ENCODE results near the gene CARMIL1. TPM values are rescaled to one million over a fixed set of nuclear protein-coding genes. Genes with fewer than 3 reads are reported as not detected.

Gene CARMIL1
- total and polyA plus RNA-seq, 2 of the 8 experiments (the other 6 are each of a cell fraction or from before 2014, with no cell fraction given) = 20.3 to 40.4 TPM

DNA sequence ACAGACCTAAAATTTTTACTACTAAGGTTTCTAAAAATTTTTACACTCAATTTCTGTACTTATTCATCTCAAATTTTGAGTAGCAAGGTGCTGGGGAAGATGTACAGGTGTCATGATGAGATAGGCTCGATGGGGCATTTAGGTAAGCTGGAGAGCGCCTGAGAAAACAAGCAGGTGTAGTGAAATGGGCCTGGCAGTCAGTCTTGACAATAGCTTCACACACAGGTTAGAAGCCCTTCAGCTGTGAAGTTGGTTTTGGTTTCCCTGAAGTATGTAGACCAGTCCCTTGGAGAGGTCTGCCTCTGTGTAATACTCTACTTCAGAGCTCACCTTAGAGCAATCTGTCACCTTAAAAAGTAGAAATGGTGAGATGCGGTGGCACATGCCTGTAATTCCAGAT lies 228.9 kb downstream of the CARMIL1 start:
- Histone ChIP-seq H2AK5ac (ENCODE audit: low read depth, low read length) (no peak overlapping the region), H4K8ac (ENCODE audit: extremely low read depth, insufficient read depth, low read length) (no peak overlapping the region), H2BK5ac (ENCODE audit: low read depth, low read length) (no peak overlapping the region), H3K23ac (ENCODE audit: insufficient read length) (no peak overlapping the region), H3K14ac (ENCODE audit: insufficient read length) (no peak overlapping the region), H3K23me2 (ENCODE audit: low read depth, low read length) (no peaks in the 10 kb centered on the region), H3K27me3 (replicated peaks in 1 of 4; ENCODE audit: control insufficient read depth in 3 of 4, extremely low read depth in 1 of 4, insufficient read depth in 3 of 4, low read length in 3 of 4) (no peaks in the 10 kb centered on the region), H3K36me3 (ENCODE audit: control insufficient read depth in 2 of 4, insufficient read depth in 4 of 4, low read length in 3 of 4) (no peaks in the 10 kb centered on the region), H3K79me1 (ENCODE audit: low read depth, low read length) (no peaks in the 10 kb centered on the region), H4K5ac (ENCODE audit: insufficient read length, low read depth, low read length) (no peak overlapping the region), H4K91ac (replicated peaks; ENCODE audit: insufficient read length, low read length) (no peak overlapping the region), H3K4ac (replicated peaks; ENCODE audit: insufficient read length, low read depth, low read length) (no peak overlapping the region), H2BK12ac (ENCODE audit: low read depth, low read length) (no peak overlapping the region), H3K27ac (ENCODE audit: low read depth, low read length) (no peak overlapping the region), H3K79me2 (ENCODE audit: control insufficient read depth in 1 of 2, insufficient read depth in 2 of 2, low read length in 2 of 2) (no peaks in the 10 kb centered on the region), H2BK15ac (ENCODE audit: low read length) (no peak overlapping the region), H2AFZ (ENCODE audit: low read length) (no peak overlapping the region), H3K18ac (ENCODE audit: extremely low read depth, low read length) (no peak overlapping the region), H3K4me3 (ENCODE audit: extremely low read depth in 1 of 4, insufficient read depth in 2 of 4, low read depth in 3 of 4, low read length in 4 of 4) (no peak overlapping the region), H4K20me1 (replicated peaks in 1 of 2; ENCODE audit: control insufficient read depth in 1 of 2, insufficient read depth in 2 of 2, low read length in 2 of 2) (peaks cover 0 to 2% of the 10 kb centered on the region in 2 experiments), H3K4me1 (replicated peaks in 1 of 4; ENCODE audit: control insufficient read depth in 3 of 4, insufficient read depth in 4 of 4, low read length in 3 of 4) (no peaks in the 10 kb centered on the region), H2BK20ac (ENCODE audit: low read length) (no peak overlapping the region), H3K56ac (replicated peaks; ENCODE audit: insufficient read length, low read depth, low read length) (no peak overlapping the region), H3K9me3 (ENCODE audit: insufficient read depth in 2 of 2, low read depth in 1 of 2, low read length in 1 of 2) (no peaks in the 10 kb centered on the region), H3K4me2 (ENCODE audit: insufficient read depth in 1 of 2, low read depth in 2 of 2, low read length in 2 of 2) (no peak overlapping the region), H3K9ac (replicated peaks in 1 of 4; ENCODE audit: extremely low read depth in 1 of 4, low read depth in 3 of 4, low read length in 3 of 4) (no peak overlapping the region), H2BK120ac (replicated peaks; ENCODE audit: low read depth, low read length) (no peak overlapping the region)
- CTCF ChIA-PET (ENCODE audit: partially characterized antibody) = interaction anchor here (1.1 kb wide), 1 partner anchor 285 kb away, joined by 5 read pairs; no protein-coding TSS in a partner anchor
- DNase-seq (ENCODE audit: low read depth in 1 of 2, low spot score in 2 of 2) (no peak), FAIRE-seq (no peak)
- POLR2A ChIA-PET (ENCODE audit: partially characterized antibody) = no interaction called here
- WGBS, 2 experiments (ENCODE audit: extremely low coverage in 1 of 2, insufficient coverage in 1 of 2, insufficient read length in 1 of 2, insufficient replicate concordance in 2 of 2, low coverage in 1 of 2, low lambda C conversion rate in 2 of 2, missing lambda C conversion rate in 1 of 2) = 61% methylated on average over 3 of the region's 3 CpGs; no CpG with 5 or more reads in 1 of the 2 experiments
- TF ChIP-seq HDAC6 (IDR thresholded peaks at IDR 0.05; ENCODE audit: low read depth, low read length) (no peak), TAF1 (IDR thresholded peaks at IDR 0.05; ENCODE audit: low read depth, low read length) (no peak), GTF2F1 (IDR thresholded peaks at IDR 0.05; ENCODE audit: borderline replicate concordance, low read depth, low read length) (no peak), HDAC2 (IDR thresholded peaks at IDR 0.05; ENCODE audit: borderline replicate concordance in 1 of 2, low read depth in 2 of 2, low read length in 2 of 2) (no peak), EZH2 (IDR thresholded peaks at IDR 0.05; ENCODE audit: low read depth, low read length, severe bottlenecking) (no peak), ZNF274 (IDR thresholded peaks at IDR 0.05; ENCODE audit: borderline replicate concordance, extremely low read depth, low read length) (no peak)

Data from H1 (cell line).